Activated CD4-positive, alpha-beta T cell treated with anti-CD3 and anti-CD28 coated beads for 1 hour (primary cell): Measurements from ENCODE around the gene A1BG.

Experiments used
- DNase-seq: peaks from one replicate; pipeline ENCODE4 v3.0.0-alpha.2; 2020

The A1BG gene, protein sequence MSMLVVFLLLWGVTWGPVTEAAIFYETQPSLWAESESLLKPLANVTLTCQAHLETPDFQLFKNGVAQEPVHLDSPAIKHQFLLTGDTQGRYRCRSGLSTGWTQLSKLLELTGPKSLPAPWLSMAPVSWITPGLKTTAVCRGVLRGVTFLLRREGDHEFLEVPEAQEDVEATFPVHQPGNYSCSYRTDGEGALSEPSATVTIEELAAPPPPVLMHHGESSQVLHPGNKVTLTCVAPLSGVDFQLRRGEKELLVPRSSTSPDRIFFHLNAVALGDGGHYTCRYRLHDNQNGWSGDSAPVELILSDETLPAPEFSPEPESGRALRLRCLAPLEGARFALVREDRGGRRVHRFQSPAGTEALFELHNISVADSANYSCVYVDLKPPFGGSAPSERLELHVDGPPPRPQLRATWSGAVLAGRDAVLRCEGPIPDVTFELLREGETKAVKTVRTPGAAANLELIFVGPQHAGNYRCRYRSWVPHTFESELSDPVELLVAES

DNA sequence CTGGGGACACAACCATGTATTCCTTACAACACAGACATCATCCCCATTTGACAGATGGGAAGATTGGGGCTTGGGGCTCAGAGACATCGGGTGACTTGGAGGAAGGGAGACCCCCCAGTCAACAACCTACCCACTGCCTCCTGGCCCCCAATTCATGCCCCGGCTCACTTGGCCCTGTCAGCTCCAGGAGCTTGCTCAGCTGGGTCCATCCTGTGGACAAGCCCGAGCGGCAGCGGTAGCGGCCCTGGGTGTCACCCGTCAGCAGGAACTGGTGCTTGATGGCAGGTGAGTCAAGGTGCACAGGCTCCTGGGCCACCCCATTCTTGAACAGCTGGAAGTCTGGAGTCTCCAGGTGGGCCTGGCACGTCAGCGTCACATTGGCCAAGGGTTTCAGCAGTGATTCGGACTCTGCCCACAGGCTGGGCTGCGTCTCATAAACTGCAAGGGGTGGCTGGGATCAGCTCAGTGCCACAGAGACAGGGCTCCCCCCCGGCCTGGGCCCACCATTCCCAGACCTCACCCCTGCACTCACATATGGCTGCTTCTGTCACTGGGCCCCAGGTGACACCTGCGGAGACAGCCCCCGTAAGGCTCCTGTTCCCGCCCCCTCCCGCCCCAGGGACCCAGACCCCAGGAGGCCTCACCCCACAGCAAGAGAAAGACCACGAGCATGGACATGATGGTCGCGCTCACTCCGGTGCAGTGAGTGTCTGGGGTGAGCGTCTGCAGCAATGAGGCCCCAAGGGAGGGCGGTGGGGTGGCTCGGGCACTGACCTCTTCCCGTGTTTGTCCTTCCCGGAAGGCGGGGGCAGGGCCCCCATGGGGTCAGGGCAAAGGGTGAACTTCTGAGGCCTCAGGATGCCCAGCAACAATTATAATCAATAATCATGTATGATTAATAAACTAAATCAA lies at the start of gene A1BG:
TSS of gene A1BG (minus strand) at position 733 of the 912 bp plus-strand sequence. CDS start at position 678, 55 bp downstream.
- no peak for DNase-seq

DNA sequence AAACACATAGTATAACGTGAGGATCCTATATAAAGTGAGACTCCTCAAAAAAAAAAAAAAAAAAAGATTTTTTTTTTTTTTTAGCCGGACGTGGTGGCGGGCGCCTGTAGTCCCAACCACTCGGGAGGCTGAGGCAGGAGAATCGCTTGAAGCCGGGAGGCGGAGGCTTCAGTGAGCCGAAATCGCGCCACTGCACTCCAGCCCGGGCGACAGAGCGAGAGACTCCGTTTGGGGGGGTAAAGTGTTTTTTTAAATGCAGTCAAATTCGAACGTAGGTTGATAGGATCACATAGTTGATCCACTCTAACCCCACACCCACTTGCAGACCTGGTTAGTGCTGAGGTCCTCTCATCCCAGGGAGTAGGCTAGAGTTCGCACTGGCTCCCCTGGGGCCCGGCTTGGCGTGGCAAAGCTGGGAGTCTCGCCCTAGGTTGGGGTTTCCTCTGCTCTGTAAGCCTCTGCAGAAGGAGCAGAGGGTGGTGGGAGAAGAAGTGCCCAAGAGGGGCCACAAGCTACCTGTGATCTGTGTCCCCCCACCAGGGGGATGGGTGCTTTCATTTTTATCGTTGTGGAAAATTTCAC lies 48.6 kb upstream of the A1BG start:
- DNase-seq, result no peak

DNA sequence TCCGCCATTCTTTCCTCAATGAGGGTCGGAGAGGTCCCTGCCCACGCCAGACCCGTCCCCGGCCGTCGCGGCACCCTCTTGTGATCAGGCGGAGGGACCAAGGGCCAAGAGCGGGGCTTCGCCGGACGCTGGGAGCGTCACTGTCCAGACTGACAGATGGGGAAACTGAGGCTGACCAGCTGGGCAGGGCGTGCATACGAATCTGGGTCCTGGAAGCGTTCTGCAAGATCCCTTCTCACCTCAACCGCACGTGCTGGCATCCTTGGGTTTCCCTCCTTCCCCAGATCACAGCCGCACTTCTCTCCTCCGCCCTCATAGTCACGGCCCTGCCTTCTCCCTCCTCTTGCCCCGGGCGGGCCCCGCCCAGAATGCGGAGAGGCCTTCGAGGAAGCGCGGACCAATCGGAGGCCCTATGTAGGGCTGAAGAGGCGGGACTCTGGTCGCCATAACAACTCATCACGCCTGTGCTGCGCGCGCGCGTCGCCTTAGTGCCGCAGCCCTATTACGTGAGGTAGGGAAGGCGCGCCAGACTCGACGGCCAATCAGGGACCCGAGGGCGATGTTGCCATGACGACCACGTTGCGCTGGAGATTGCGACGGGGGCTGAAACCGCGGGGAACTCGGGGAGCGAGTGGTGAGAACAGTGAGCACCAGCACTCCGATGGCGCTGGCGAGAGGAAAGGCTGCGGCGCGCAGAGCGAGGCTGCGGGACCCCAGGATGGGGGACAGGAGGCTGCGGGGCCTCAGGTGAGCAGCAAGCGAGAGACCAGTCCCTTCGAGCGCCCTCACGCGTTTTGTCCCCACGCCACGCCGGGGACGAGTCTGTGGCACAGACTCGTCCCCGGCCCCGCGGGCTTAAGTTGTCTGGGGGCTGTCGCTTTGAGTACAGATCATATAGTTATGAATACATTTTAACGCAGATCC lies 47.9 kb upstream of the A1BG start:
- peak; percentile 99 for DNase-seq

DNA sequence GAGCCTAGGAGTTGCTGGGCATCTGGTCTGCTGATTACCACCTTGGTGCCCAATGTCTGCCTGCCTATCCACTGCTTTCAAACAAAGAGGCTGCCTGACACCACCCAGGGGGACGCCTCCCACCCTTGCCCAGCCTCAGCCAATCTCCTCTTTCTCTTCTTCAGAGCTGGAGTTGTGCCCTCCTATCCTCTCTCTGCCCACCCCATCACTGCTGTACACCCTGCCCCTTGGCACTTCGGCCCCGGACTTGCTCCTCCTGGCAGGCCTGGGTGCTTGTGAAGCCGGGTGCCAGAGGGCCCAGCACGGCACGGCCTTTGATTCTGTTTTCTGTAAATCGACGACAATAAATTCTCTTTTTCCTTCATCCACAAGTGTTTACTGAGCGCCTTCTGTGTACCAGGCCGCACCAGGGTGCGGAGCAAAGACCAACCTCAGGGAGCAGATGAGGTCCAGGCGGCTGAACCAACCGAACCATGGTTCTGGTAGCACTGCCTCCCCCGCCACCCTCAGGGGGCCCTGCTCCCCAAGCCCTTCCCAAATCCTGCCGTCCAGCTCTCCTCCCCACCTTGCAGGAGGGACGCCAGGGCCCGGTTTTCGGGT lies 47.1 kb upstream of the A1BG start:
- no peak for DNase-seq

DNA sequence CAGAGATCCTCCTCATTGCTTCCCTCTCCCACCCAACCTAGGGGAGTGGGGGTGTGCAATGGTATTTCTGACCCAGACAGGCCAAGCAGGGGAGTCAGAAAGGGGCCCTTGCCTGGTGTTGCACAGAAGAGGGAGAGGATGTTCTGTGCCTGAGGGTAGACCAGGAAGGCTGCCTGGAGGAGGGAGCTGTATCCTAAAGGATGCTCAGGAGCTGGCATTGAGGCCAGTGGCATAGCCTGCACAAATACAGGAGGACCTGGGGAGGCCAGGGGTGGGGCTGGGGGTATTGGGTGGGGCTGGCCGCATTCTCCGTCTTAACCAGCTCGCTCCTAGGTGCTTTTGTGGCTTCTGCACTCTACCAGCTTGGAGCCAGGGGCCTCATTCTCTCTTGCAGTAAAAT lies 46.6 kb upstream of the A1BG start:
- no peak for DNase-seq

DNA sequence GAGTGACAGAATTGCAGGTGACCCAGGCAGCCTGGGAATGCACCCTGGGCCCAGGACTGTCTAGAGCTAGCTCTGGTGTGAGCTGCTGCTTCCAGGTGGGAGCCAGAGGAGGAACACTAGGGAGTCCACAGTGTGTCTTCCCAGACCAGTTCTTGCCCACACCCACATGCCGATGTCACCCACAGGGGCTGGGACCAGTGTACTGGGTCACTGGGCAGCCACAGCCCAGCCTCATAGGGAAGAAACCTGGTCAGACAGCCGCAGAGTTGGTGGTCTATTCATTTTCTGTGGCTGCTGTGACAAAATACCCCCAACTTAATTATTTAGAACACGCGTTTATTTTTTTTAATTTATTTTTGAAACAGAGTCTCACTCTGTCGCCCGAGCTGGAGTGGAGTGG lies 45.3 kb upstream of the A1BG start:
- DNase-seq, result no peak

DNA sequence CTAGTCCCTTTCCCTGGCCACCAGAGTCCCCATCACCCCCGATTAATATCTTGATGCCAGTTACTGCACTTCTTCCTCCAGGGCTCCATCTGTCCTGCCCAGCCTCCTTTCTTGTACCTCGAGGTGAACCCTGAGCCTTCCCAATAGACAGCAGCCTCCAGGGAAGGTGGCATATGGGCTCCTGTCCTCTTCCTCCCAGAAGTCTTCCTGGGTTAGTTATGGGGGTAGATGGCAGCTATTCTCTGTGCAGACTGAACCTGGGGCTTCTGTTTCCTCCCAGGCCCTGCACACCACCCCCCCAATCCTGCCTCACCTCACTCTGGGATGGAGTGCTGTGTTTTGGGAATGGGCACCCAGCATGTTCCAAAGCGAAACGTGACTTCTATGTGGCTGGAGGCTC lies 44.8 kb upstream of the A1BG start:
- no peak for DNase-seq

DNA sequence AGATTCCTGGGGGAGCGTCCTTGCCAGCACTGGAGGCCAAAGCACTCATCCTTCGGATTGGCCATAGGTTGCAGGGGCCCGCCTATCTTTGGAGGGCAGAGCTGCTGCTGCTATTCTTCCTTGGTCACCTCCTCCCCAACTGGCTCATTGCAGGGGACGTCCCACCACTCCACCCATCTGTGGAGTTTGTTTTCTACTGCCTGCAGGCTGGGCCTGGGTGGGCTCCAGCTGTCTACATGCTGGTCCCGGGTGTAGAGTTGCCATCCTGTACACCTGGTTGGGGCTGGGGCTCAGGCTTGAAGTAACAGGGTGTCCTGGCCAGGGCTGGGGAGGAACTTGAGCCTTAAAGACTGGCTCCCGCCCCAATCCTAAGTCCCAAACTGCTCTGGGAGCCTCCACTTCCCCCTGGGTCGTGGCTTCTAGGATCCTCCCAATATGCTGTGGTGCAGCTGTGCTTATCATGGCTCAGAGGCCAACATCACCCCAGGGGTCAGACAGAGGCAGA lies 44.3 kb upstream of the A1BG start:
- DNase-seq, result no peak

DNA sequence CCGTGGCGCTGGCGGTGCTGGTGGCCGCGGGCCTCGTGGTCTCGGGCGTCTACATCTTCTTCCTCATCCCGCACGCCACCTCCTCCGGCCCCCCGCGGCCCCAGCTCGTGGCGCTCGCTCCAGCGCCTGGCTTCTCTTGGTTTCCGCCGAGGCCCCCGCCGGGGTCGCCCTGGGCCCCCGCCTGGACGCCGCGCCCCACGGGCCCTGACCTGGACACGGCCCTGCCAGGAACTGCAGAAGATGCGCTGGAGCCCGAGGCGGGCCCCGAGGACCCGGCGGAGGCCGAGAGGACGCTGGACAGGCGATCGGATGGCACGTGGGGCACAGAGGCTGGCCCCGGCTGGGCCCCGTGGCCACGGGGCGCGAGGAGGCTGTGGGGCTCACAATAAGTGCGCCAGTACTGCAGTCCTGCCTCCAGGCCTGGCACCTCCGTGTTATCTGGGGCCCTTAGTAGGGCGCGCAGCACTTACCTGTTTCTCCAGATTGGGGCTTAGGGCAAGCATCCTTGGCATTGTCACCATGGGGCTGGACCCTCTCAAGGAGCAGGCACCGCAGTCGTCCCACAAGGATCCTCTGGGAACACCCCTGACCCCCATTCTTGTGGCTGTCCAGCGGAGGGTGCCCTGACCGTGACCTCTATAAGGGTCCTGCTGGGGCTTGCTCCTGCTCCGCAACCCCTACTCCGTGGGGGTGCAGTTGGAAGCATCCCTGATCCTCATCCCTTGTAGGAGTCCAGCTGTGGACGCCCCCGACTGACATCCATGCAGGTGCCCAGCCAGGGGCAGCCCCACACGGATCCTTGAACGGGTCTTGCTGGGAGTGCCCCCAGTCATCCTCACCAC lies 43.6 kb upstream of the A1BG start:
- DNase-seq, result no peak

DNA sequence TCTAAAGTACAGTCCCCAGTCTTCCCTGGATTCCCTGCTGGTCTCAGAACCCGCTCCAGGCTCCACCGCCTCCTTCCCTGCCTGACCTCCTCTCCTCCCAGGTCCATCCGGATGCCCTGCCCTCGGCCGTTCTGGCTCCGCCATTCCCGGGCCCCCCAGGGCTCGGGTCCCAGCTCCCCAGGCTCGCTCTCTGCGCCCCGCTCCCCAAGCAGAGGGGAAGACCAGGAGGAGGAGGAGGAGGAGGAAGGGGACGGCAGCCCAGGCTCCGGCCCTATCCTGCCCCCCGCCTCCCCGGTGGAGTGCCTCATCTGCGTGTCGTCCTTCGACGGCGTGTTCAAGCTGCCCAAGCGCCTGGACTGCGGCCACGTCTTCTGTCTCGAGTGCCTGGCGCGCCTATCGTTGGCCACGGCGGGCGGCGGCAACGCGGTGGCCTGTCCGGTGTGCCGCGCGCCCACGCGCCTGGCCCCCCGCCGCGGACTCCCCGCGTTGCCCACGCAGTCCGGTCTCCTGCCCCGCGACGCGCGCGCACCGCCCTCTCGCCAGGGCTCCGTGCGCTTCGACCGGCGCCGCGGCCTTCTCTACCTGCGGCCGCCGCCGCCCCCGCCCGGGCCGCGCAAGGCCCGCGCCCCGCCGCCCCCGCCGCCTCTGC lies 42.8 kb upstream of the A1BG start:
- no peak for DNase-seq

DNA sequence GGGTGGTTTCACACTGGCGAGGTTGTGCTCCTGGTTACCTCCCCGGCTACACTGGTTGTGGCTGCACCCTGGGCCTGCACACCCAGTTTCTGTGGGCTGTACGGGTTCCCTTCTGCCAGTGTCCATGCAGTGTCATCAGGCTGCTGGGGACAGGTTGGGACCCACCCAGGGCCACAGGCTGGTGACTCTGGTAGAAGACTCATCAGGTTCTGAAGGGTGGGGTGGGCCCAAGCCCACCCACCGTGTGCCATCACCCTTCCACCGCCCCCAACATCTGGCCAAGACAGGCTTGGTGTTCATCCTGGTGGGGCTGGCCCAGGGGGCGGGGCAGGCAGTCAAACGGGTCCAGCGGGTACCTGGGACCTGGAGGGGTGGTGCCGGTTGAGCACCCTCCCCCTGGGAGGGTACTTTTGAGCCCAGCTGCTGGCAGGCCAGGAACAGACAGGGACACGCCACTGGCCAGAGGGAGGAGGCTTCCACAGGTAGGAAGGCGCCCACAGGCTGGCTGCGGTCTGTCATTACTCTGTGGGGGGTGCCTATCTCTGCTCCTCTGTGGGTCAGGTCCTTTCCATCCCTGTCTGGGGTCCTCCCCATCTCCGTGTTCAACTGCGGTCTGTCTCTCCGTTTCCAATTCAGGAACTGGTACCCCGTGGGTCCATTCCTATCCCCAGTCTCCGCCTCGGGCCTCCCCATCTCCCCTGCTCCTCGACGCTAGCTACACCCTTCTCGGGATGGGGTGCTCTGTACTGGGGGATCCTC lies 42.1 kb upstream of the A1BG start, which contains the start of gene RNF225:
TSS of gene RNF225 (plus strand) at position 437 of the 759 bp plus-strand sequence. CDS start 434 bp downstream, outside the sequence.
- no peak for DNase-seq

DNA sequence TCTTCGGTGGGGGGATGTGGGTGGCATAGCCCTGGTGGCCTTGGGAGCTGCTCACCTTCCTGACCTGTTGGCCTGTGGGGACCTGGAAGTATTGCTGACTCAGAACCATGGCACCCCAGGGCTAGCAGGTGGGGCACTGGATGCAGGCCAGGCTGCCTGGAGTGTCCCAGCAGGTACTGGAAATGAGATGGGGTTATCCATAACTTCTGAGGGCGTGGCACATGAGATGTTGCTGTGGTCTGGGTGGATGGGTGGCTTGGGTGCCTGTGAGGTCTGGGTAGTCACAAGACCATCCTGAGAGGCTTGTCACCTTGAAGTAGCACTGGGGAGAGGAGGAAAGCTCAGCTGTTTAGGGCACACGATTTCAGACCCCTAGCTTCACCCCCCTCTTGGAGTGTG lies 41.5 kb upstream of the A1BG start:
- DNase-seq, result no peak

DNA sequence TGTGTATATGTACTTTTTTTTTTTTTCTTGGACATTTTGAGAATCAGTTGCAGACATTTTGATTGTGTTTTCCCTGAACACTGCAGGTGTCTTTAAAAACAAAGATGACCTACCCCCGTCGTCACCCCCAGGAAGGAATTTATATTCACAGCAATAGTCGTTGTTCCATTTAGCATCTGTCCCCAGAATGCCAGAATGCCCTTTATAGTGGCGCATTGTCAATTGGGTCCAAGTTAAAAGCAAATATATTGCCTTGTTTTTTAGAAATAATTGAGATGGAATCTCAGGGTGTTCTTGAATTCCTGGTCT lies 40.4 kb upstream of the A1BG start:
- no peak for DNase-seq

DNA sequence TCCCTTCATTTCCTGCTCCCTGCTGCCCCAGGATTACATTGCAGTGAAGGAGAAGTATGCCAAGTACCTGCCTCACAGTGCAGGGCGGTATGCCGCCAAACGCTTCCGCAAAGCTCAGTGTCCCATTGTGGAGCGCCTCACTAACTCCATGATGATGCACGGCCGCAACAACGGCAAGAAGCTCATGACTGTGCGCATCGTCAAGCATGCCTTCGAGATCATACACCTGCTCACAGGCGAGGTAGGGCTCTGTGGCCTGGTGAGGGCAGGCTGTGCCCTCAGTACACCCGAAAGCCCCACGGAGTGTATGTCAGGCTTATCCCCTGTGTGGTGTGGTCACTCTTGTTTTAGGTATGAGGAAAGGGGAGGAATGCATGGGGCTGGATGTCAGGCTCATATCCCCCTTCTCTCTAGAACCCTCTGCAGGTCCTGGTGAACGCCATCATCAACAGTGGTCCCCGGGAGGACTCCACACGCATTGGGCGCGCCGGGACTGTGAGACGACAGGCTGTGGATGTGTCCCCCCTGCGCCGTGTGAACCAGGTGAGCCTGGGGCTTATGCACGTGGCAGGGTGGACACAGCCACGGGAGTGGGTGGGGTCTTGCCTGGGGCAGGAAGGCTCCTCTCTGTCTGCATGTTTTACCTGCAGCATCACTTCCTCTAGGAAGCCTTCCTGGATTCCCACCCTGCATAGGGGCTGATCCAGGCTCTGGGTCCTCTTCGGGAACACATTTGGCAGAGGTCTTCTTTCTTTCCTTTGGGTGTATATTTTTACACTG lies 39.8 kb upstream of the A1BG start:
- no peak for DNase-seq

DNA sequence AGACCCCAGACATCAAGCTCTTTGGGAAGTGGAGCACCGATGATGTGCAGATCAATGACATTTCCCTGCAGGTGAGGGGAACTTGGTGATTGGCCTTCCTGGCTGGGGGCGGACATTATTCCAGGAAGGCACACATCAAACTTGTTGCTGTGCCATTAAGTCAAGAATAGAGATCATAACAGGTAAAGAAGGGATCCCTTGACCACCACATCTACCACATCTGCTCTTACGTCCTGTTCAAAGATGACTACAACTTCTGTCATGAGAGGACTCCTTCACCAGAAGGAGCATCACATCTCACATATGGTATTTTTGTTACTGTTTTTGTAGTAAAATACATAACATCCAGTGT lies 34.9 kb upstream of the A1BG start:
- no peak for DNase-seq

DNA sequence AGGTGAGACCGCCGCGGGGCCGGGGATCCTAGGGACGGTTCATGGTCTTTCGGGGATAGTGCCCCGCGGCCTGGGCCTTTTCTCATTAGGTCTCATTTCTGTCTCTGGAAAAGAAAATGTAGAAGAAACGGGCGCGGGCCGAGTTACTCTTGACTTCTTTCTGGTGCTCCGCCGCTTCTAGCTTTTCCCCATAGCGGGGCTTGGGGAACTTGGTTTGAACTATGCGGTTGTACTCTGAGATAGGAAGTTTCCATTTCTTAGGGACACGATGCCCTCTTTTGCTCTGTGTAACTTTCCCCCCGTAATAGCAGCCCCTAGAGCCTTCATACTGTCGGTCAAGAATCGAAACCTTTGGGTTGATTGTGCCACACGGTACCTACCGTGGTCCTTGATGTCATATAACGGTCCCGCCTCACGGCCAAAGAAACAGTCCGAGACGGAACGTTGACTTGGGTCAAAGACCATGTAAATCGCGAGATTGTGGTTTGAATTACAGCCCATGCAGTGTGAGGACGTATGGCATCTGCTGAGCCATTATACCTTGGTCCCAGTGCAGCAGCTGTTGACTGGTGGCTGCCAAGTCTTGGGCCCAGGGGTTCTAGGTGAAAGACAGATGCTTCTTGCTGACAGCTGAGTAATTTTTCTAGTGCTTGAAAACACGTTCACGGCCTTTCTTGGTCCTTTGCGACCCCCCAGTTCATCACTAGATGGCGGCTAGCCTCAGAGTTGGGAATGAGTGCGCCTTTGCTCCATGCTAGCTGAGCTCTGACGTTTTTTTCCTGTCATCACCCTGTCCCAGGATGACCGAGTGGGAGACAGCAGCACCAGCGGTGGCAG lies 34.3 kb upstream of the A1BG start:
- DNase-seq, result no peak

DNA sequence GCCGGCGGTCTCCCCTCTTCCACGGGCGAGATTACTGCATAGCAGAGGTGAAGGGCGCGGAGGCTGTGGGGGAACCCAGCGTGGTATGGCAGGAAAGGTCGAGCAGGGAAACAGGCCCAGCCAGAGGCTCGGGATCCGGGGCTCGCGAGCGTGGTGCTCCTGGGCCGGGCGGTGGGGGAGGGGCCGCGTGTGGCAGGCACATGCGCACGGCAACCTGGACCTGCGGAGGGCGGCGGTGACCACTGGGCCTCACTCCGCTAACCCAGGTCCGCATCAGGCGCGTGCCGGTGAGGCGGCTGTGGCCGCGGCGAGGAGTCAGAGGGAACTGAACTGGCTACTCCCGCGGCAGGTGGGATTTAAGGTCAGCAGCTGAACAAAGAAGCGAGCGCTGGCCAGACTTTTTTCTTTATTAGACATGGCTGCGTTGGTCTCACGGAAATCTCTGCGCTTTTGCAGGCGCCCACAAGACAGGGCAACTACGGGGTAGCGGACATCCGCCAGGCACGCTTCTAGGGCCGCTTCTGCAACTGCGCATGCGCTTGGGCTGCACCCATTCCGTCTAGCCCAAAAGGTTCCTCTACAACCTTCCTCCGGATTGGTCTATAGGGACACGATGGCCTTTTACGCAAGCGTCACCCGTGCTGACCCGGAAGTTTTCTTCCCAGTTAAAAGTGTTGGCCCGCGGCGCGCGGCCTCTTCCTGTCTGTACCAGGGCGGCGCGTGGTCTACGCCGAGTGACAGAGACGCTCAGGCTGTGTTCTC lies 33.5 kb upstream of the A1BG start, which contains the start of gene RPS5:
TSS of gene RPS5 (plus strand) at position 694 of the 762 bp plus-strand sequence. CDS start 869 bp downstream, outside the sequence.
- DNase-seq, result peak; percentile 96
